HG03175 (cell line): Measurements from ENCODE around the gene SHISA2.

Experiments used
- ATAC-seq: cut with Tn5 transposase; IDR thresholded peaks from one replicate; pipeline ENCODE4 v1.9.1; 2021; ENCODE audit warnings: mild to moderate bottlenecking, moderate library complexity; ENCODE audit not compliant: unreplicated experiment

The SHISA2 gene

DNA sequence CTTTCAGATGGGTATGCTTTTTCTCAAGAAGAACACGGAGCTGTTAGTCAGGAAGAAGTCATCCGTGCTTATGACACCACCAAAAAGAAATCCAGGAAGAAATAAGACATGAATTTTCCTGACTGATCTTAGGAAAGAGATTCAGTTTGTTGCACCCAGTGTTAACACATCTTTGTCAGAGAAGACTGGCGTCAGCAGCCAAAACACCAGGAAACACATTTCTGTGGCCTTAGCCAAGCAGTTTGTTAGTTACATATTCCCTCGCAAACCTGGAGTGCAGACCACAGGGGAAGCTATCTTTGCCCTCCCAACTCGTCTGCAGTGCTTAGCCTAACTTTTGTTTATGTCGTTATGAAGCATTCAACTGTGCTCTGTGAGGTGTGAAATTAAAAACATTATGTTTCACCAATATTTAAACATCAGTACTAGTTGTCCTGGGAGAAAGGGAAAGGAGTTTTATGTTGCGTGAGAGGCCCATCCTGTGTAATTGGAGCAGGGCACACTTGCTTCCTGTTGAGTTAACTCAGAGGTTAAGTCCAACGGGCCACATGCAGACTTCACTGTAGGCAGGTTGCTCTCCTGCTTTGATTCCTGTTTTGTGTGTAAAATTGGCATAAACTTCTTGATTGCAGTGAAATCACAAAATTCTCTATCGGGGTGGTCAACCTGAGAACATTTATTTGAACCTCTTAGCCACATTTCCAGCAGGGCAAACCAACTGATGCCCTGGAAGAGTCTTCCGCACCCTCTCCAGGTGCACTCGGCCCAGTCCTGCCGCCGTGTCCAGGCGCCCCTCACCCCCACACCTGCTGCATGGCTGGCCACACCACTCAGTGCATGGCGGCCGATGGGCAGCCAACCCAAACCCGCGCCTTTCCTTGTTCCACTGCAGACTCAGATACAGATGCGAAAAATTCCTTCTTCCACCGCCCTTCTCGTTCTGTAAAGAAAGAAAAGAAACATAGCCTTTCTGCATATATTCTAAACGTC lies 31.6 kb downstream of the SHISA2 start:
- no peak for ATAC-seq

DNA sequence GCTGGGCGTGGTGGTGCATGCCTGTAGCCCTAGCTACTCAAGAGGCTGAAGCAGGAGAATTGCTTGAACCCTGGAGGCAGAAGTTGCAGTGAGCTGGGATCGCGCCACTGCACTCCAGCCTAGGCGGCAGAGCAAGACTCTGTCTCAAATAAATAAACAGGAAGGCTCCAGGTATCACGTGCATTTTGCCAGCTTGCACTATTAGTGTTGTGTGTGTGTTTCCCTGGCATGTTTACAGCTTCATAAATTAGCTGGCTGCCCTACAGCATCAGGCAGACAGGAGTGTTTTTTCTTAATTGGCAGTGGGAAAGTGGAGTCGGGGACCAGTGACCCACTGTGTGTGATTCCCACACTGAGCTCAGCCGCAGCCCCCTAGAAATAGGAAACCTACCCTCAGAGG lies 32.6 kb downstream of the SHISA2 start:
- ATAC-seq, result no peak

DNA sequence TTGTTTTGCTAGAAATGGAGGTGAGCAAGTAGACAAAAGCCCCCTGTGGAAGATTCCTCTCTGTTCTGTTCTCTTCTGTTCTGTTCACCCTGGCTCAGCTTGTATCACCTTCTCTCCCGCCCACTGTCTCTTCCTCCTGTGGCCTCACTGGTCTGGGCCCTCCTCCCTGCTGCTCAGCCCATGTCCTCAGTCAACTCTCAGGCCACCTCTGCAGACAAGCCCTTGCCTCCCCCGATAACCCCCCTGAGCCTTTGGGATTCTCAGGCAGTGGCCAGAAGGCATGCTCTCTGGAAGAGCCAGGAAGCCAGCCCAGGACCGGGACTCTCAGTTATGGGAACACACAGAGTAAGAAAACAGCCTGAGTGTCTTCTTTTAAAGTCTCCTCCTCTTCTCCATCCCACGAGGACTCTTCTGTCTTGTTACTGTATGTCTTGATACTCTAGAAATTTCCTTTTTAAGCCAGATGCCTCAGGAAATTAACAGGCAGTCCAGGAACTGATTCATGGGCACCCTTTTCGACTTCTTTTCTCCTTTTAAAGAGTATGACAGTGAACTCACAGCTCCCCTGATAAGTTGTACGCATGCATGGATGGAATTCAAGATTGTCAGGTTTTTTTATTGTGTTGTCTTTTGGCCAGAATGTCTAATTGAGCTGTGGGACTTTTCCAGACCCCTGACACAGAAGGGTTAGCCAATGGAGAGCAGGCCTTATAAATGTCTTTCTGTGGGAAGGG lies 33.7 kb downstream of the SHISA2 start:
- no peak for ATAC-seq

DNA sequence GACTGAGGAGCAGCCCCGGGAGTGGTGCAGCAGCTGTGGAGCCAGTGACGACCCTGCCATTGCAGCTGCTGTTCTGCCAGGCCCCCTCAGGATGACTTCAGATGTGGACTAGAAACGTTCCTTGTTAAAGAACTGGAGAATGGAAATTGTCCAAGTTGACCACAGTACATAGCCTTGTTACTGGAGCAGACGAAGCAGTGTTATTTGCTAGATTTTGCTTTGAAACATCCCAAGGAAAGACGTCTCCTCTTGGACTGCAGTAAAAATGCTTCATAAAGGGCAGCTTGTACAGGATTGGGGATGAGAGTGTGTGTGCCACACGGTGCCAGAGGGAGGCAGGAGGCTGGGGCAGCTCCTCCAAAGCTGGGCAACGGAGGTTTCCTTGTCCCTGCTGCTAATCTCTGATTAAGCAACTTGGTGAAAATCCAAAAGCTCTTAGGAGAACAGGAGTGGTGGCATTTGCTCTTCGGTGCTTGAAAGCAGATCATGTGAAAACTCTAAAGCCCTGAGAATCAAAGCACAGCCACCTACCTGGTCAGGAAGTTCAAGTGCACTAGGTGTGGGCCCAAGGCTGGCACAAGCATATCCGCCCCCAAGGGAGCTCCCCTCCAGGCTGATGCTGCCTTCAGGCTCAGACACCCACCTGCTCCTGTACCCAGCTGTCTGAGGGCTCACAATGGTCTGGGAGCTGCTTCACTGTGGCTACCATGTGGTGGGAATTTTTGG lies 34.5 kb downstream of the SHISA2 start:
- no peak for ATAC-seq

DNA sequence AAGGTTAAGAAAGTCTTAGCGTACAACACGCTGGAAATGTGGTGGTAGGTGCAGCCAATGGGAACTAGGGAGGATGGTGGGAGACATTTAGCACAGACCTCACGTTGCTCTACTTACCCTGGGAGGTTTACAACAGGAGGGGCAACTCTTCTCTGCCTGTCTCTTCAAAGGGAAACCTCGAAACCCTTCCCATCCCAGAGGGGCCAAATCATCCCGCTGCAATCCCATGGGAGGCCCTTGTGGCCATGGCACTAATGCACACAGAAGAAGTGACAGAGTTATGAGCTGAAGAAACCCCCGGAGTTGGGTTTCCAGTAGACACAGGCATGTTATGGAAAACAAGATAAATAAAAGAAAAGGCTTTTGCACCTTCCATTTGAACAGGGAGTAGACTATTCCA lies 35.6 kb downstream of the SHISA2 start:
- ATAC-seq, result no peak

DNA sequence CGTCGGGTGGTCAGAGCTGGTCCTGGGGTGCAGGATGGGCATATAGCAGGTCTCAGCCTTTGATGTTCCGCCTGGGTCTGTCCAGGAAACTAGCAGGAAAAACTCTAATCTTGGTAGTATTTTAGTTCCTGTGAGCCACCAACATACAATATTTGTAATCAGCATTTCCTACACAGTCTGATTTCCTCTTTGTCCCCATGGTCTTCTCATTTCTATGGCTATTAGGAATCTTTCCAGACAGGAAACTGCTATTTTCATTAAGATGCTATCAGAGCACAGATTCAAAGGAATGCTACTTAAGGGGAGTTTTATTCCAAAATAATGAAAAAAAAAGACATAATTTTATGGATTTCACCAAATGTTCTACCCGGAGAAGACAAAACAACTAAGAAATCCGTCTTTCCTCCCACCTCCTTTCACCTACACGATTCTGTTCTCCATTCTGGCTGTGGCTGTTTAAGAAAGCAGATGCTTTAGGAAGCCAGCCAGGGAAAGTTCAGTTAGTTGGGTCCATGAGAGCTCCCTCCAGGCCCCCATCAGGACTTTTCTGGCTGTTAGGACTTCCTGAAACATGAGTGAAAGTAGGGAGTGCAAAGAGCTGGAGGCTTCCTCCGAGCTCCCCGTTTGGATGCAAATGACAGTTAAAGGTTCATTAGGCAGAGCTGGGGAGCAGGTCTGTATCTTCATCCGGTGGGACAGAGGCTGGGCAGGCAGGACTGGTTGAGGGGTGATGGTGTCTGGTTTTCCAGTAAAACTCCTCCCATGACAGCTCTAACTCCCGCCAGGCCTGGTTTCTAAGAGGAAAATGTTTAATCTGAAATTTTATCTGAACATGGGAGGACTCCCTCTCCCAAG lies 36.3 kb downstream of the SHISA2 start:
- no peak for ATAC-seq

DNA sequence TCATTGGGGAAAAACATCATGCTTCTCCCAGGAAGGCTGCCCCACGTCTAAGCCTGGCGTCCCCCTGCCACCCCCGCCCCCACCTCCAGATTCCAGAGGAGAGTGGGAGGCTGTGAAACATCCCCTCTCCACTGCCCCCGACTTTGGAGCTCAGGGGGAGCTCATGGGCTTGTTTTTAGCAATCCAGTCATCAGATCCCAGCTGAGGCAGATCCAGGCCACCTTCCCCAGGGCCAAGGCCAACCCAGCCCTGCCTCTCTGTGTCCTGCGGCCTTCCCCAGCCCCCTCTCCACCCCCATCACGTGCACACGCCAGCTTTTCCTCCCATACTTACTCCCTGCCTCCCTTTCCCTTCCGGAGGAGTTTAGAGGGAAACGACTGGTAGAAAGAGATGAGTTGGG lies 38.8 kb downstream of the SHISA2 start:
- ATAC-seq, result no peak

DNA sequence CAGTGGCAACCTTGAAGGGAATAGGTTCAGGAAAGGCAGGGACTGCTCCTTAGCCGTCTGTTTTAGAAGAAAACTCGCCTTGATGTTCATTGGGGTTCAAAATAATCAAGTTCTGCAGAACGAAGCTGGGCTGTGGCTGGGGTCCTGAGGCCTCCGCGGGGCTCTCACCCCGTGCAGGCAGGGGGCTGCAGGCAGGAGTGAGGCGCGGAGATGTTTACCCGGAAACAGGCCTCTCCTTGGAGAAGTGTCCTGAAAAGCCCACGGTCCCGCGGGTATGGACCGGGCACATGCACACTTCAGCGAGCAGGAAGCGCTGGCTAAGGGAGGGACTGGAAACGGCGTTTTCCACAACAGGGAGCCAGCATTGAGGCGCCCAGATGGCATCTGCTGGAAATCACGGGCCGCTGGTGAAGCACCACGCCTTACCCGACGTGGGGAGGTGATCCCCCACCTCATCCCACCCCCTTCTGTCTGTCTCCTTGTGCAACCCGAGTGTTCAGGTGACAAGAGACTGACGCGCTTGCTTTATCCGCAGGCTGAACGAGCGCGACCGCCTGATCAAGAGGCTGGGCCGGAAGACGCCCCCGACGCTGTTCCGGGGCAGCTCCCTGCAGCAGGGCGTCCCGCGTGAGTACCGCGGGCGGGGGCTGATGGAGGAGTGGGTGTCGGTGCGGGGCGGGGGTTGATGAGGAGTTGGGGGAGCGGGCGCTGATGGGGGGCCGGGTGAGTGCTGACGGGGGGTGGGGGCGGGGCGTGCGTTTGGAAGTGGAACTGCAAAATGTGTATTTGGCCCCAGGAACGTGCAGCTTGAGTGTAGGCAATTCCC lies 39.6 kb downstream of the SHISA2 start:
- no peak for ATAC-seq

DNA sequence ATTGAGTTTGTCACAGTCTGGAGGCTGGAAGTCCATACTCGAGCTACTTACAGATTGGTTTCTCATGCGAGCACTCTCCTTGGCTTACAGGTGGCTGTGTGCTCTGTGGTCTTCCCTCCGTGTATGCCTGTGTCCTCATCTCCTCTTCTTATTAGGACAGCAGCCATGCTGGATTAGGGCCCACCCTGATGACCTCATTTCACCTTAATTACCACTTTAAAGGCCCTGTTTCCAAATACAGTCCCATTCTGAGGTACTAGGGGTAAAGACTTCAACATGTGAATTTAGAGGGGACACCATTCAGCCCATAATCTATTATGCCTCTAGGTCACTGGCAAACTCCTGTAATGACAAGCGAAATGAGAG lies 40.6 kb downstream of the SHISA2 start:
- ATAC-seq, result no peak

DNA sequence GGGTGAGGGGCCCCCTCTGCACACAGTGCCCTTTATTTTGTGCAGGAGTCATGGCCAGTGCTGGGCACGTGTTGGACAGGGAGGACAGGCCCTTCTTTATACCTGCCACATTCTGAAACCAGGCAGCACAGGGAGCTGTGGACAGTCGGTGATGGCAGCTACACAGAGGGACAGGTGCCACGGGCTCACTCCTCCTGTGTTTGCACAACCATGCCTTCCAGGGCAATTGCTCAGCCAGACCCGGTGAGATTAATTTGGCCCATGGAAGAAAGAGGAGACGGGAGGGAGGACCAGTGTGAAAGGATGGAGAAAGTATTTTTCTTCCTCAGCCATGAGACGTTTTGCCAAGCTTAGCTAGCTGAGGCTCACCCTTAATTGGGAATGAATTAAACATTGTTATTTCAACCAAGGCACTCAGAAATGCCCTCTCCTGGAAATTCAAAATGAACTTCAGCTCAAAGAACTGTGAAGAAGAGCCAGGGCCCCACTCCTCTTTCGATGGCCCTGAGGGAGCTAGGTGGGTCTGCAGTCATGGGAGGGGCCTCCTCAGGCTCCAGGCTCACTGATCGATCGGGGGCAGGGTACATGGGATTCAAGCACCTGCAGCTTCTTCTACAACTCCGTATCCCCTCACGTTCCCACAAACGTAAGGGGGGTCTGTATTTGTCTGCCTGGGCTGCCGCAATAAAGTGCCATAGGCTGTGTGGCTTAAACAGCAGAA lies 41.2 kb downstream of the SHISA2 start:
- no peak for ATAC-seq

DNA sequence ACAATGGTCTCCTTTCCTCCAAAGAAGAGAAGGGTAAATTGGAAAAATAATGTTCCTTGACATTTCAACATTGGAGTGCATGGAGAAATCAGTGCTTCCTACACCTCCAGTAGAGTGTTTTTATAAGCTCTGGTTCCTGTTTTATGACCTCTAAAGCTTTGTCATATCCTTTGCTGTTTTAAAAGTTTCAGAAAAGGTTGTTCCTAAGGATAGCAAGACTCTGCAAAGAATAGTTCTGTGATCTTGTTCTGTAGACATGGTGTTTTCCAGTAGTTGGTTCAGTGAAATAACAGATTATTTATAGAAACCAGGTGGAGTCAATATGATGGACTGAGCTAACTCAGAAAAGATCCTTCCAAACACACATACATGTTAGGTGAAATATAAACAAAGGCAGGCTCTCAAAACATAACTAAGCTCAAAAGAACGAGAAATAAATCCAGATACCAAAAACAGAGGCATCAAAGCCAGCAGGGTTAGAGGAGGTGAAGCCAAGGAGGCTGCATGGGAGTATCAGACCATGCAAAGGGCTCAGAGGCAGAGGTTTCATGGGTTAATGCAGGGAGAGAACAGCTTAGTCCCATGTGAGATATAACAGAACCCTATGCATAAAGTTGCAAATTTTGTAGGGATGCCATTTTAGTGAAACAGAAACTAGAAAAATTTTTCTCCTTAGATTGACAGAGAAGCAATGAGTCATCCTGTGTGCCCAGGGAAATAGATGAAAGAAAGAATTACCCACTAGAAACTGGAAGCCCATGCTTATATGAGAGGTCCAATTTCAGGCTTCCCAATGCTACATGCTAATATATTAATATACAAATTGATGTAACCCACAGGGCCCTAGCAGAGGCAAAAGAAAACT lies 44.3 kb downstream of the SHISA2 start:
- no peak for ATAC-seq
